ENCODE measurements around the gene IKBKE.
A peak's percentile ranks its signal among the peaks of the same experiment; 100 is the strongest.

IKBKE gene

DNA sequence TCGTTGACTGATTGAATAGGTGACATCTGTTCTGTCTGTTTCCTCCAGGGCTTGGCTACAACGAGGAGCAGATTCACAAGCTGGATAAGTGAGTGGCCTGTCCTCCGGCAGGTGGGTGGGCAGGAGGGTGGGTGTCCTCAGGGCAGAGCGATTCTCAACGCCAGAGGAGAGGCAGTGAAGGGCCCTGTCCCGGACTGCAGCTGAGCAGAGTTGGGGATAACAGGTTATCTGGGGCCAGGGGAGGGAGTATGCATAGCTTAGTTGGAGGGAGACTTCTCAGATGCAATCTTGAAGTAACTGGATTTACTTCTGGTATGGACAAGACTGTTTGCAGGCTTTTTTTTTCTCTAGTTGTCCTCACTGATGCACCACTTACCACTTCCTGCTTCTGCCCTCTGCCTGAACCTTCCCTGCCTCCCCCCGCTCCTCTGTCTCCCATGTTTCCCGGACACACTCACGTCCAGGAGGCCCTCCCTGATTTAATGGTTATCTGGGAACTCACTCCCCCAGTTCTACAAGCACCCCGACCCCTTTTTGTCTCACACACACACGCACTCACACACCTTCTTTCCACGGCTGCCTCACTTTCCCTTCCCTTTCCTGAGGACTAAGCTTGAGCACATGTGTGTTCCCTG lies 20.6 kb downstream of the IKBKE start:
- DNase-seq (ENCODE audit: extremely low spot score, insufficient read length, low read depth) (no peak), FAIRE-seq (no peak)

DNA sequence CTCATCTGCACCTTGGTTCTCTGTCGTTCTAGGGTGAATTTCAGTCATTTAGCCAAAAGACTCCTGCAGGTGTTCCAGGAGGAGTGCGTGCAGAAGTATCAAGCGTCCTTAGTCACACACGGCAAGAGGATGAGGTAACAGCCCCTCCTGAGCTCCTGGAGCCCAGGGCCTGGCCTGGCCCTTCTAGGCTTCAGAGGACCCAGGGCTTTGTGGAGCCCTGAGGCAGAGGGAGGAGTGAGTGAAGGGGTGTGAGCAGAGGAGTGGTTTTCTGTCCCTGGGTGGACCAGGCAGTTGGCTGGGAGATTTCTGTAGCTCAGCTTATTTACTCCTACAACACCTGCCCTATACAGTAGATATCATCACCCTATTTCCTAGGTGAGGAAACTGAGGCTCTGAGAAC lies 21.3 kb downstream of the IKBKE start:
- no peak for FAIRE-seq
- no peak for DNase-seq (ENCODE audit: extremely low spot score, insufficient read length, low read depth)

- no peak for FAIRE-seq
- DNase-seq (ENCODE audit: extremely low spot score, insufficient read length, low read depth): no peak
Measured at GRCh38 chr1:206492589-206492988, 22.3 kb downstream of the IKBKE start.

- FAIRE-seq: no peak
- DNase-seq (ENCODE audit: extremely low spot score, insufficient read length, low read depth): no peak
Measured at GRCh38 chr1:206493279-206493678, 23.0 kb downstream of the IKBKE start.

GRCh38 chr1:206495011-206495461 lies 24.8 kb downstream of the IKBKE start:
- FAIRE-seq (no peak), DNase-seq (ENCODE audit: extremely low spot score, insufficient read length, low read depth) (no peak)

- DNase-seq (ENCODE audit: extremely low spot score, insufficient read length, low read depth): no peak
- FAIRE-seq: peak; percentile 66
Measured at GRCh38 chr1:206495493-206496046, 25.3 kb downstream of the IKBKE start.

GRCh38 chr1:206496131-206496793 lies 26.0 kb downstream of the IKBKE start:
- FAIRE-seq (peak; percentile 94), DNase-seq (ENCODE audit: extremely low spot score, insufficient read length, low read depth) (peak; percentile 42)

DNA sequence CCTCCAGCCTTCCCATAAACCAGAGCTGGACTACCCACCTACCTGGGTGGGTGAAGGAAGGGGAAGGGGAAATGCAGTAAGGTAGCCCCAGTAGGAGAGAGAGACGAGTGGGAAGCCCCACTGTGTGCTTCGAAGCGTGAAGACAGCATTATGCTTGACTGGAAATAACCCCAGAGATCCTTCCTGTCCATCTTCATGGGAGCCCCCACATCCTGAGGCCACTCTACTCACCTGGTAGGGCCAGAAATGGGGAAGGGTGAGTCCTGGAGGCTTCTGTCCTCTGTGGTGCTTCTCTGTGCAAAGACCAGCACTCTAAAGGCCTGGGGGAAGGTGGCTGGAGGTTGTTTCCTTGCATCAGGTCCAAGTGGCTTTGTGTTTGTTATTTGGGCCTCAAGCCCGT lies 27.1 kb downstream of the IKBKE start:
- no peak for DNase-seq (ENCODE audit: extremely low spot score, insufficient read length, low read depth)
- peak; percentile 80 for FAIRE-seq

GRCh38 chr1:206497774-206498173 lies 27.5 kb downstream of the IKBKE start:
- FAIRE-seq (no peak), DNase-seq (ENCODE audit: extremely low spot score, insufficient read length, low read depth) (no peak)

- no peak for FAIRE-seq
- no peak for DNase-seq (ENCODE audit: extremely low spot score, insufficient read length, low read depth)
Measured at GRCh38 chr1:206498685-206499084, 28.4 kb downstream of the IKBKE start.

GRCh38 chr1:206500046-206500445 lies 29.8 kb downstream of the IKBKE start:
- FAIRE-seq: no peak

GRCh38 chr1:206501881-206502280 lies 31.6 kb downstream of the IKBKE start:
- FAIRE-seq: no peak
- no peak for DNase-seq (ENCODE audit: extremely low spot score, insufficient read length, low read depth)

More at GRCh38 chr1:206500046-206500445, 29.8 kb downstream of the IKBKE start:
- no peak for DNase-seq (ENCODE audit: extremely low spot score, insufficient read length, low read depth)

DNA sequence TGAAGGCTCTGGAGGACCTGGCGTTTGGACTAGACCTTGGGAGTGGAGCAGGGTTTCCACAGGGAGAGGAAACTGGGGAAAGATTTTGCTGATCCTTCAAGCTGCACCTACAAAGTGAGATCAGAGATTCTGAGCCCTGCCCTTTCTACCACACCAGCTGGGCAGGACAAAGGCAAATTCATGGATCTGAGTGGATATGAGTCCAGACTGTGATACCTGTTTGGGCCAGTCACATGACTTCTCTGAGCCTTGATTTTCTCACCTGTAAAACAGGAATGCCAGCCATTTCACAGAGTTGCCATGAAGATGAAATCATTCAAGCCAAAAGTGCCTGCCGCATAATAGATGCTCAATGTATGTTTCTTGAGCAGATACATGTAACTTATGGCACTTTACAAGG lies 32.1 kb downstream of the IKBKE start:
- no peak for DNase-seq (ENCODE audit: extremely low spot score, insufficient read length, low read depth)
- no peak for FAIRE-seq

GRCh38 chr1:206502812-206503211 lies 32.5 kb downstream of the IKBKE start:
- DNase-seq (ENCODE audit: extremely low spot score, insufficient read length, low read depth) (no peak), FAIRE-seq (no peak)

- DNase-seq (ENCODE audit: extremely low spot score, insufficient read length, low read depth) (peak; percentile 56), FAIRE-seq (peak; percentile 90)
Measured at GRCh38 chr1:206503591-206504362, 33.5 kb downstream of the IKBKE start.

DNA sequence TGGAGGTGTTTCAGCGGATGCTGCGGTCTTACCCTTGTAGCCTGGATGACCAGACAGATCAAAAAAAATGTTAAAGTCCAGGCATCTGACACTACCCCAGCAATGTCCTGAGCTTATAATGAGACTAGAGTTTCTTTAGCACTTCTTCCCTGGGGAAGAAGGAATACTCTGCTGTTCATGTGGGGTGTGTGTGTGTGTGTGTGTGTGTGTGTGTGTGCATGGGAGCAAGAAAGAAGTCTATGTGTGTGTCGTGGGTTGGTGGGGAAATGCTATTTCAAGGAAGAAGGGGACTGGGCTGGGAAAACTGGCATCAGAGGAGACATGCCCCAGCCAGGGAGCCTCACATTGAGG lies 34.1 kb downstream of the IKBKE start:
- FAIRE-seq (no peak), DNase-seq (ENCODE audit: extremely low spot score, insufficient read length, low read depth) (no peak)

- DNase-seq (ENCODE audit: extremely low spot score, insufficient read length, low read depth) (no peak), FAIRE-seq (no peak)
Measured at GRCh38 chr1:206505702-206506355, 35.6 kb downstream of the IKBKE start.

DNA sequence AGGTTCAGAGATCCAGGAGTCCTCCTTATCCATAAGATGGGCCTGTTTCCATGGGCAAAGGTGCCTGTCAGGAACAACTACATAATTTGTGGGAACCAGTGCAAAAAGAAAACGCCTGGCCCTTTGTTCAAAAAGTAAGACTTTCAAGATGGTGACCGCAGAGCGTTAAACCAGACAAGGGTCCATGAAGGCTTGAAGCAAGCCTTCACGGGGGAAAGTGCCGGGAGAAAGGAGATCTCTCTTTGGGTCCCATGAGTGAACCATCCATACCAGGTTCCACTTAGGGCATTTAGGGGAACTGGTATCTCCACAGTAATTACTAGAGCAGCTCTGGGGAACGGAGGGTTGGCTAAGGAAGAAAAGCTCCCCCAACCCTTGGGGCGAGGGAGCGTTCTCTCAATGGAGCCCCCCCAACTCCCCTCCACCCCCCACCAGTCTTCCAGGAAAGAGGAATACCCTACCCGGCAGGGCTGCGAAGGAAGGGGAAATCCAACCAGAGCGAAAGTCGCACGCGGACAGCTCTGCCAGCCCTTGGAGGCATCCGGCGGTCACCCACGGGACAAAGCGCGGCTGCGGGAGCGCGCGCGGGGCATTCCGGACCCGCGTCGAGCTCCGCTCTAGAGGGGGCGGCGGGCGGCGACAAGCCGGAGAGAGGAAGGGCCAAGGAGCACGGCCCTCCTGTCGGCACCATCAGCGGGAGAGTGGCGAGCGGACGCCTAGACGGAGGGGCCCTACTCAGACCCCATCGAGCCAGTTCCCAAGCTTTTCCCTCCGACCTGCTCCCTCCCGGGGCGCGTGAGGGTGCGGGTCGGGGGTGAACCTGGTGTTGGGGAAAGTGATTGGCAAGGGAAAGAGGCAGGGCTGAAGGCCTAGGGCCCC lies 36.4 kb downstream of the IKBKE start:
- DNase-seq (ENCODE audit: extremely low spot score, insufficient read length, low read depth) (no peak), FAIRE-seq (no peak)
